ENCODE measurements around the gene RPAP3. TPM values are rescaled to one million over a fixed set of nuclear protein-coding genes. Genes with fewer than 3 reads are reported as not detected.
A peak's percentile ranks its signal among the peaks of the same experiment; 100 is the strongest.

RPAP3 gene
- total and polyA plus RNA-seq, 9 of the 15 experiments (the other 6 are each of a cell fraction or from before 2014, with no cell fraction given), result 40.0 to 92.1 (median 54.1) TPM

- TF ChIP-seq POLR3A (IDR thresholded peaks at IDR 0.05; ENCODE audit: borderline replicate concordance, extremely low read depth, insufficient read depth, insufficient read length) (no peak), MCM7 (IDR thresholded peaks at IDR 0.05) (no peak), SIN3A (IDR thresholded peaks at IDR 0.05; ENCODE audit: borderline replicate concordance in 2 of 2, control insufficient read depth in 1 of 2, low read depth in 2 of 2, low read length in 2 of 2) (peak; percentile 44 to 78; a peak in 2 of 4 replicates), SNRNP70 (optimal IDR thresholded peaks at IDR 0.05; ENCODE audit: low read depth, low read length) (no peak), ZNF586 (CRISPR knock-in tag; conservative IDR thresholded peaks at IDR 0.05) (no peak), ZNF134 (CRISPR knock-in tag; conservative IDR thresholded peaks at IDR 0.05) (no peak), ZNF212 (CRISPR knock-in tag; IDR thresholded peaks at IDR 0.05) (no peak), ETS2 (tag; IDR thresholded peaks at IDR 0.05; ENCODE audit: borderline replicate concordance, poor library complexity, severe bottlenecking) (no peak), GMEB1 (CRISPR knock-in tag; IDR thresholded peaks at IDR 0.05) (peak; percentile 67), ZNF707 (CRISPR knock-in tag; conservative IDR thresholded peaks at IDR 0.05) (no peak), L3MBTL2 (IDR thresholded peaks at IDR 0.05) (peak; percentile 20; the same call in 1 of the 2 replicates), ZNF217 (CRISPR knock-in tag; IDR thresholded peaks at IDR 0.05) (no peak), TOE1 (IDR thresholded peaks at IDR 0.05; ENCODE audit: borderline replicate concordance) (no peak), TOE1 (CRISPR knock-in tag; IDR thresholded peaks at IDR 0.05; ENCODE audit: borderline replicate concordance, low read depth) (peak; percentile 64; the same call in 1 of the 2 replicates), RBFOX2 (IDR thresholded peaks at IDR 0.05; ENCODE audit: low read depth, low read length) (peak; percentile 95), ZNF239 (CRISPR knock-in tag; IDR thresholded peaks at IDR 0.05) (no peak), NBN (IDR thresholded peaks at IDR 0.05; ENCODE audit: low read depth) (no peak), ZNF75A (CRISPR knock-in tag; IDR thresholded peaks at IDR 0.05) (no peak), IRF2 (CRISPR knock-in tag; IDR thresholded peaks at IDR 0.05) (no peak)
- TF ChIP-seq, protein P1, sequence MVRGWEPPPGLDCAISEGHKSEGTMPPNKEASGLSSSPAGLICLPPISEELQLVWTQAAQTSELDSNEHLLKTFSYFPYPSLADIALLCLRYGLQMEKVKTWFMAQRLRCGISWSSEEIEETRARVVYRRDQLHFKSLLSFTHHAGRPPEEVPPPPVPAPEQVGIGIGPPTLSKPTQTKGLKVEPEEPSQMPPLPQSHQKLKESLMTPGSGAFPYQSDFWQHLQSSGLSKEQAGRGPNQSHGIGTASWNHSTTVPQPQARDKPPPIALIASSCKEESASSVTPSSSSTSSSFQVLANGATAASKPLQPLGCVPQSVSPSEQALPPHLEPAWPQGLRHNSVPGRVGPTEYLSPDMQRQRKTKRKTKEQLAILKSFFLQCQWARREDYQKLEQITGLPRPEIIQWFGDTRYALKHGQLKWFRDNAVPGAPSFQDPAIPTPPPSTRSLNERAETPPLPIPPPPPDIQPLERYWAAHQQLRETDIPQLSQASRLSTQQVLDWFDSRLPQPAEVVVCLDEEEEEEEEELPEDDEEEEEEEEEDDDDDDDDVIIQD (CRISPR knock-in tag; IDR thresholded peaks at IDR 0.05), result no peak
- TF ChIP-seq, protein P2, sequence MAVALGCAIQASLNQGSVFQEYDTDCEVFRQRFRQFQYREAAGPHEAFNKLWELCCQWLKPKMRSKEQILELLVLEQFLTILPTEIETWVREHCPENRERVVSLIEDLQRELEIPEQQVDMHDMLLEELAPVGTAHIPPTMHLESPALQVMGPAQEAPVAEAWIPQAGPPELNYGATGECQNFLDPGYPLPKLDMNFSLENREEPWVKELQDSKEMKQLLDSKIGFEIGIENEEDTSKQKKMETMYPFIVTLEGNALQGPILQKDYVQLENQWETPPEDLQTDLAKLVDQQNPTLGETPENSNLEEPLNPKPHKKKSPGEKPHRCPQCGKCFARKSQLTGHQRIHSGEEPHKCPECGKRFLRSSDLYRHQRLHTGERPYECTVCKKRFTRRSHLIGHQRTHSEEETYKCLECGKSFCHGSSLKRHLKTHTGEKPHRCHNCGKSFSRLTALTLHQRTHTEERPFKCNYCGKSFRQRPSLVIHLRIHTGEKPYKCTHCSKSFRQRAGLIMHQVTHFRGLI (CRISPR knock-in tag; IDR thresholded peaks at IDR 0.05), result no peak
- TF ChIP-seq, protein P3, sequence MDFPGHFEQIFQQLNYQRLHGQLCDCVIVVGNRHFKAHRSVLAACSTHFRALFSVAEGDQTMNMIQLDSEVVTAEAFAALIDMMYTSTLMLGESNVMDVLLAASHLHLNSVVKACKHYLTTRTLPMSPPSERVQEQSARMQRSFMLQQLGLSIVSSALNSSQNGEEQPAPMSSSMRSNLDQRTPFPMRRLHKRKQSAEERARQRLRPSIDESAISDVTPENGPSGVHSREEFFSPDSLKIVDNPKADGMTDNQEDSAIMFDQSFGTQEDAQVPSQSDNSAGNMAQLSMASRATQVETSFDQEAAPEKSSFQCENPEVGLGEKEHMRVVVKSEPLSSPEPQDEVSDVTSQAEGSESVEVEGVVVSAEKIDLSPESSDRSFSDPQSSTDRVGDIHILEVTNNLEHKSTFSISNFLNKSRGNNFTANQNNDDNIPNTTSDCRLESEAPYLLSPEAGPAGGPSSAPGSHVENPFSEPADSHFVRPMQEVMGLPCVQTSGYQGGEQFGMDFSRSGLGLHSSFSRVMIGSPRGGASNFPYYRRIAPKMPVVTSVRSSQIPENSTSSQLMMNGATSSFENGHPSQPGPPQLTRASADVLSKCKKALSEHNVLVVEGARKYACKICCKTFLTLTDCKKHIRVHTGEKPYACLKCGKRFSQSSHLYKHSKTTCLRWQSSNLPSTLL (IDR thresholded peaks at IDR 0.05), result no peak
Measured at GRCh38 chr12:47705566-47706425, at the start of gene RPAP3 (continued).

Measured in K562 (cell line).